Measurements from ENCODE around the gene NAA60.

DNA sequence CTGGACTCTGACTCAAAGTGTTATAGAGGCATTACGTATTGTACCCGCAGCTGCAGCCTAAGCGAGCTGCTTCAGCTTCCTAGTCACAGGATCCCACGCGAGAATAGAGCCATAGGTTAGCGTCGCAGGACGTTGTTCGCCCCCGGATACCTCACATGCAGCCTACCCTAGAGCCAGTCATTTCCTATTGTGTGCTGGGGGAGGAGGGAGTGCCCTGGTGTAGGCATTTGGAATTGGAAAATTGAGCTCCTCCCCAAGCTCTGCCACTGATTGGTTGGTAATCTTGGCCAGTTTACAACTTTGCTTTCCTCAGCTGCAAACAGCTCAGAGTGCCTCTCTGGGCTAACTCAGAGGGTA is 530 bp downstream of the NAA60 start:
- TF ChIP-seq, protein P1, sequence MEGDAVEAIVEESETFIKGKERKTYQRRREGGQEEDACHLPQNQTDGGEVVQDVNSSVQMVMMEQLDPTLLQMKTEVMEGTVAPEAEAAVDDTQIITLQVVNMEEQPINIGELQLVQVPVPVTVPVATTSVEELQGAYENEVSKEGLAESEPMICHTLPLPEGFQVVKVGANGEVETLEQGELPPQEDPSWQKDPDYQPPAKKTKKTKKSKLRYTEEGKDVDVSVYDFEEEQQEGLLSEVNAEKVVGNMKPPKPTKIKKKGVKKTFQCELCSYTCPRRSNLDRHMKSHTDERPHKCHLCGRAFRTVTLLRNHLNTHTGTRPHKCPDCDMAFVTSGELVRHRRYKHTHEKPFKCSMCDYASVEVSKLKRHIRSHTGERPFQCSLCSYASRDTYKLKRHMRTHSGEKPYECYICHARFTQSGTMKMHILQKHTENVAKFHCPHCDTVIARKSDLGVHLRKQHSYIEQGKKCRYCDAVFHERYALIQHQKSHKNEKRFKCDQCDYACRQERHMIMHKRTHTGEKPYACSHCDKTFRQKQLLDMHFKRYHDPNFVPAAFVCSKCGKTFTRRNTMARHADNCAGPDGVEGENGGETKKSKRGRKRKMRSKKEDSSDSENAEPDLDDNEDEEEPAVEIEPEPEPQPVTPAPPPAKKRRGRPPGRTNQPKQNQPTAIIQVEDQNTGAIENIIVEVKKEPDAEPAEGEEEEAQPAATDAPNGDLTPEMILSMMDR (conservative IDR thresholded peaks at IDR 0.05; ENCODE audit: low read length) = no peak
- no peak for TF ChIP-seq EZH2phosphoT487 (IDR thresholded peaks at IDR 0.05; ENCODE audit: borderline replicate concordance)

Data from Loucy (cell line).